IMR-90 (cell line): Measurements from ENCODE around the gene DPPA2. TPM values are rescaled to one million over a fixed set of nuclear protein-coding genes. Genes with fewer than 3 reads are reported as not detected.

Experiments
- ATAC-seq: fragments of 200-7000 bp; cut with Tn5 transposase; 2 replicates; pipeline ENCODE4 v1.9.1; 2020; ENCODE audit warnings: low read depth, mild to moderate bottlenecking, moderate library complexity
- BruUV-seq: library from RNA; stranded (reverse); fragments of 400-500 nt; replicated peaks from 2 replicates; lab custom pipeline; 2021; lab: Mats Ljungman, UMichigan
- CTCF ChIA-PET: fragments of 300-600 bp; formaldehyde crosslinking; extraction: SDS; loops from one replicate; lab custom pipeline; 2021; ENCODE audit warnings: antibody characterized with exemption; lab: Yijun Ruan, JAX
- POLR2A ChIA-PET: fragments of 300-600 bp; sonication (Branson Sonifier 250); formaldehyde crosslinking; loops from one replicate; lab custom pipeline; 2022; ENCODE audit warnings: antibody characterized with exemption; ENCODE audit not compliant: unreplicated experiment; lab: Charles Lee
- DNase-seq: peaks from one replicate; pipeline ENCODE4 v3.0.0; 2013
- H2AFZ ChIP-seq: replicated peaks from 2 replicates; pipeline ENCODE3; 2013; ENCODE audit warnings: low read length, mild to moderate bottlenecking; ENCODE audit not compliant: poor library complexity
- H2AK5ac ChIP-seq: 2 replicates; pipeline ENCODE4 v1.6.1; 2013; ENCODE audit warnings: low read depth, low read length, inconsistent platforms
- H2AK9ac ChIP-seq: replicated peaks from 2 replicates; pipeline ENCODE3; 2013; ENCODE audit warnings: mild to moderate bottlenecking, low read depth, low read length, moderate library complexity; ENCODE audit not compliant: poor library complexity
- H2BK120ac ChIP-seq: 2 replicates; pipeline ENCODE4 v1.6.1; 2013; ENCODE audit warnings: low read depth, low read length, inconsistent platforms
- H2BK15ac ChIP-seq: 3 replicates; pipeline ENCODE4 v1.6.1; 2013; ENCODE audit warnings: low read depth, low read length, inconsistent platforms
- H2BK20ac ChIP-seq: 2 replicates; pipeline ENCODE4 v1.6.1; 2013; ENCODE audit warnings: low read depth, mild to moderate bottlenecking, inconsistent platforms, low read length, moderate library complexity
- H2BK5ac ChIP-seq: 2 replicates; pipeline ENCODE4 v1.6.1; 2013; ENCODE audit warnings: mild to moderate bottlenecking, low read depth, low read length, inconsistent platforms; ENCODE audit not compliant: poor library complexity, severe bottlenecking
- H3K14ac ChIP-seq: replicated peaks from 2 replicates; pipeline ENCODE4 v1.6.1; 2013; ENCODE audit warnings: low read depth, low read length, inconsistent platforms
- H3K18ac ChIP-seq: 2 replicates; pipeline ENCODE4 v1.6.1; 2013; ENCODE audit warnings: low read depth, low read length, control low read depth
- H3K23ac ChIP-seq: 2 replicates; pipeline ENCODE4 v1.6.1; 2013; ENCODE audit warnings: low read depth, low read length, inconsistent platforms
- H3K27ac ChIP-seq: 2 replicates; pipeline ENCODE4 v1.5.1; 2013; ENCODE audit warnings: mild to moderate bottlenecking, control low read depth, low read length; ENCODE audit not compliant: insufficient read depth
- H3K27me3 ChIP-seq: 2 replicates; pipeline ENCODE4 v1.6.1; 2013; ENCODE audit warnings: low read length; ENCODE audit not compliant: control insufficient read depth, insufficient read depth
- H3K36me3 ChIP-seq: 2 replicates; pipeline ENCODE4 v1.6.1; 2013; ENCODE audit warnings: low read length, mixed read lengths; ENCODE audit not compliant: control insufficient read depth, insufficient read depth
- H3K4ac ChIP-seq: 2 replicates; pipeline ENCODE4 v1.6.1; 2013; ENCODE audit warnings: low read depth, low read length, inconsistent platforms
- H3K4me1 ChIP-seq: 2 replicates; pipeline ENCODE4 v1.6.1; 2013; ENCODE audit warnings: low read length, mixed read lengths; ENCODE audit not compliant: control insufficient read depth, insufficient read depth
- H3K4me2 ChIP-seq: 2 replicates; pipeline ENCODE4 v1.6.1; 2013; ENCODE audit warnings: low read depth, mild to moderate bottlenecking, control low read depth, low read length, moderate library complexity
- H3K4me3 ChIP-seq: 2 replicates; pipeline ENCODE4 v1.5.1; 2013; ENCODE audit warnings: low read depth, mild to moderate bottlenecking, control low read depth, low read length, moderate library complexity; ENCODE audit not compliant: insufficient read depth
- H3K56ac ChIP-seq: 2 replicates; pipeline ENCODE4 v1.6.1; 2013; ENCODE audit warnings: low read length, inconsistent platforms; ENCODE audit not compliant: insufficient read depth; ENCODE audit errors: extremely low read depth
- H3K79me1 ChIP-seq, 2 experiments: 2 replicates each; pipeline ENCODE4 v1.6.1; 2013; ENCODE audit warnings: low read length in 2 of 2, inconsistent platforms in 1 of 2, low read depth in 1 of 2
- H3K9ac ChIP-seq: 2 replicates; pipeline ENCODE4 v1.6.1; 2013; ENCODE audit warnings: low read depth, low read length, control low read depth
- H3K9me1 ChIP-seq: 2 replicates; pipeline ENCODE4 v1.6.1; 2013; ENCODE audit warnings: low read length, inconsistent platforms; ENCODE audit not compliant: insufficient read depth
- H3K9me3 ChIP-seq: 2 replicates; pipeline ENCODE4 v1.6.1; 2013; ENCODE audit warnings: low read length; ENCODE audit not compliant: control insufficient read depth, insufficient read depth
- H4K20me1 ChIP-seq: 2 replicates; pipeline ENCODE4 v1.6.1; 2013; ENCODE audit warnings: low read length, inconsistent platforms; ENCODE audit not compliant: insufficient read depth
- H4K5ac ChIP-seq: 2 replicates; pipeline ENCODE4 v1.6.1; 2013; ENCODE audit warnings: mild to moderate bottlenecking, low read depth, low read length, control low read depth
- H4K8ac ChIP-seq, 2 experiments: 2 replicates each; pipeline ENCODE4 v1.6.1; 2013; ENCODE audit warnings: low read depth in 2 of 2, low read length in 2 of 2, control low read depth in 1 of 2, inconsistent platforms in 1 of 2
- H4K91ac ChIP-seq: 2 replicates; pipeline ENCODE4 v1.6.1; 2013; ENCODE audit warnings: low read depth, low read length, inconsistent platforms; ENCODE audit not compliant: insufficient read depth
- BHLHE40 ChIP-seq: fragments of 150-350 bp; IDR thresholded peaks from 2 replicates; pipeline ENCODE4 v1.6.1; 2016; ENCODE audit warnings: mild to moderate bottlenecking, low read depth, low read length
- CEBPB ChIP-seq: IDR thresholded peaks from 2 replicates; pipeline ENCODE4 v1.6.1; 2012; ENCODE audit warnings: low read depth, low read length, improper control_type of control experiment
- CHD1 ChIP-seq: IDR thresholded peaks from 2 replicates; pipeline ENCODE4 v1.6.1; 2012; ENCODE audit warnings: low read depth, low read length, improper control_type of control experiment
- CTCF ChIP-seq: conservative IDR thresholded peaks from 2 replicates; pipeline ENCODE4 v1.5.1; 2012; ENCODE audit warnings: mild to moderate bottlenecking, low read depth, low read length, improper control_type of control experiment
- ELK1 ChIP-seq: fragments of 150-350 bp; IDR thresholded peaks from 2 replicates; pipeline ENCODE4 v1.6.1; 2016; ENCODE audit warnings: low read depth, mild to moderate bottlenecking, low read length, moderate library complexity, borderline replicate concordance
- FOS ChIP-seq: fragments of 150-350 bp; IDR thresholded peaks from 2 replicates; pipeline ENCODE4 v1.6.1; 2016; ENCODE audit warnings: low read depth, low read length
- MAFK ChIP-seq: IDR thresholded peaks from 2 replicates; pipeline ENCODE4 v1.6.1; 2012; ENCODE audit warnings: low read depth, low read length, improper control_type of control experiment
- MAZ ChIP-seq: IDR thresholded peaks from 2 replicates; pipeline ENCODE4 v1.6.1; 2012; ENCODE audit warnings: low read depth, mild to moderate bottlenecking, low read length, improper control_type of control experiment, moderate library complexity, borderline replicate concordance
- MXI1 ChIP-seq: IDR thresholded peaks from 2 replicates; pipeline ENCODE4 v1.6.1; 2012; ENCODE audit warnings: low read depth, mild to moderate bottlenecking, low read length, moderate library complexity, borderline replicate concordance
- NFE2L2 ChIP-seq: fragments of 150-350 bp; IDR thresholded peaks from 2 replicates; pipeline ENCODE4 v1.6.1; 2016; ENCODE audit warnings: low read depth, mild to moderate bottlenecking, low read length
- POLR2A ChIP-seq: IDR thresholded peaks from 2 replicates; pipeline ENCODE4 v1.6.1; 2012; ENCODE audit warnings: mild to moderate bottlenecking, low read depth, low read length
- RAD21 ChIP-seq: IDR thresholded peaks from 2 replicates; pipeline ENCODE4 v1.6.1; 2012; ENCODE audit warnings: low read length, improper control_type of control experiment
- RCOR1 ChIP-seq: IDR thresholded peaks from 2 replicates; pipeline ENCODE4 v1.6.1; 2012; ENCODE audit warnings: mild to moderate bottlenecking, low read length, improper control_type of control experiment; ENCODE audit not compliant: insufficient replicate concordance
- RFX5 ChIP-seq: IDR thresholded peaks from 2 replicates; pipeline ENCODE4 v1.8.0; 2012; ENCODE audit warnings: low read depth, mild to moderate bottlenecking, low read length, moderate library complexity
- SMC3 ChIP-seq: fragments of 150-350 bp; IDR thresholded peaks from 2 replicates; pipeline ENCODE4 v1.6.1; 2016; ENCODE audit warnings: low read depth, mild to moderate bottlenecking, antibody characterized with exemption, low read length, moderate library complexity
- USF2 ChIP-seq: fragments of 150-350 bp; IDR thresholded peaks from 2 replicates; pipeline ENCODE4 v1.6.1; 2017; ENCODE audit warnings: mild to moderate bottlenecking, antibody characterized with exemption, low read length, low read depth
- WGBS, 2 experiments: methylation state at CpG; one replicate each; pipeline versions ENCODE4 v1.1.5 to v1.1.7; 2013; ENCODE audit warnings: missing lambda C conversion rate in 2 of 2; ENCODE audit not compliant: insufficient read length in 1 of 2; ENCODE audit errors: extremely low coverage in 2 of 2; 5-methylcytosine and 5-hydroxymethylcytosine counted together
- dilution Hi-C: fragments of 300-500 bp; cut with HindIII; formaldehyde crosslinking; loops from one replicate; pipeline ENCODE4 v1.14.3; 2018; ENCODE audit warnings: low sequenced_read_pairs; ENCODE audit not compliant: unreplicated experiment
- in situ Hi-C: fragments of 300-500 bp; cut with MboI; formaldehyde crosslinking; loops from 3 replicates; pipeline ENCODE4 v1.14.3; 2019; ENCODE audit warnings: low sequenced_read_pairs, inconsistent platforms, mixed read lengths
- intact Hi-C: fragments of 100-400 bp; cut with micrococcal nuclease; formaldehyde crosslinking; loops from 2 replicates; pipeline ENCODE4 v1.10.0; 2022
- polyA plus RNA-seq, 3 experiments: library from polyadenylated mRNA; depleted of rRNA; stranded (reverse); fragments of >200 nt; gene quantifications; 2 replicates each; pipeline ENCODE4 v1.2.3, GENCODE V29; 2012; ENCODE audit warnings: low replicate concordance in 1 of 3
- total RNA-seq: library from RNA; depleted of rRNA; stranded (reverse); fragments of >200 nt; gene quantifications from 2 replicates; pipeline ENCODE4 v1.2.3, GENCODE V29; 2012

Gene DPPA2
- total and polyA plus RNA-seq, 2 of the 4 experiments (the other 2 are of a cell fraction) = not detected

- intact Hi-C loops = no loop called here
- in situ Hi-C loops = no loop called here
- Histone ChIP-seq H3K9me3 (no peaks in the 10 kb centered on the region), H3K56ac (no peak overlapping the region), H3K23ac (no peak overlapping the region), H3K4me1 (no peaks in the 10 kb centered on the region), H4K5ac (no peak overlapping the region), H2BK15ac (no peak overlapping the region), H4K20me1 (no peaks in the 10 kb centered on the region), H3K36me3 (no peaks in the 10 kb centered on the region), H3K18ac (no peak overlapping the region), H3K14ac (no peak overlapping the region), H2AFZ (no peak overlapping the region), H3K9me1 (no peaks in the 10 kb centered on the region), H2BK120ac (no peak overlapping the region), H3K4me3 (no peak overlapping the region), H3K27ac (no peak overlapping the region), H4K91ac (no peak overlapping the region), H3K9ac (no peak overlapping the region), H4K8ac (no peak overlapping the region), H3K79me1 (no peaks in the 10 kb centered on the region), H2AK9ac (no peak overlapping the region), H2AK5ac (no peak overlapping the region), H2BK20ac (no peak overlapping the region), H3K4ac (no peak overlapping the region), H3K4me2 (no peak overlapping the region), H2BK5ac (no peak overlapping the region), H3K27me3 (no peaks in the 10 kb centered on the region)
- no peak for DNase-seq
- no peak for ATAC-seq
- POLR2A ChIA-PET = no interaction called here
- WGBS, 2 experiments = no CpG with 5 or more reads among the region's 4 CpGs
- CTCF ChIA-PET = no interaction called here
- no peak for TF ChIP-seq MAFK
- no peak for TF ChIP-seq CHD1
- no peak for TF ChIP-seq RAD21
- no peak for TF ChIP-seq SMC3
- no peak for TF ChIP-seq USF2
- no peak for TF ChIP-seq RFX5
- TF ChIP-seq RCOR1 = no peak
- TF ChIP-seq ELK1 = no peak
- TF ChIP-seq MAZ = no peak
- no peak for TF ChIP-seq CTCF
- TF ChIP-seq BHLHE40 = no peak
- TF ChIP-seq MXI1 = no peak
- TF ChIP-seq CEBPB = no peak
- no peak for TF ChIP-seq NFE2L2
- TF ChIP-seq POLR2A = no peak
- no peak for TF ChIP-seq FOS
- BruUV-seq = no TSS peak
- dilution Hi-C loops = no loop called here
These were observed 22.0 kb upstream of the DPPA2 start for GRCh38 chr3:109338322-109338721.
